A673 (cell line): ENCODE results near the gene PI4K2B.

ENCODE experiments used
- EZH2 ChIP-seq: fragments of 200-600 bp; sonication (generic); IDR thresholded peaks from 2 replicates; pipeline ENCODE4 v1.6.1; 2017; ENCODE audit warnings: borderline replicate concordance, low read depth, mild to moderate bottlenecking, mixed read lengths, antibody characterized with exemption, low read length; ENCODE audit not compliant: poor library complexity, severe bottlenecking
- TF ChIP-seq, protein P1 (sequence below): fragments of 300-800, 200-600 bp; sonication (generic); conservative IDR thresholded peaks from 2 replicates; pipeline ENCODE4 v1.5.1; 2017; ENCODE audit warnings: low read depth, mild to moderate bottlenecking, antibody characterized with exemption, low read length, moderate library complexity, mixed read lengths

- TF ChIP-seq, protein P1, sequence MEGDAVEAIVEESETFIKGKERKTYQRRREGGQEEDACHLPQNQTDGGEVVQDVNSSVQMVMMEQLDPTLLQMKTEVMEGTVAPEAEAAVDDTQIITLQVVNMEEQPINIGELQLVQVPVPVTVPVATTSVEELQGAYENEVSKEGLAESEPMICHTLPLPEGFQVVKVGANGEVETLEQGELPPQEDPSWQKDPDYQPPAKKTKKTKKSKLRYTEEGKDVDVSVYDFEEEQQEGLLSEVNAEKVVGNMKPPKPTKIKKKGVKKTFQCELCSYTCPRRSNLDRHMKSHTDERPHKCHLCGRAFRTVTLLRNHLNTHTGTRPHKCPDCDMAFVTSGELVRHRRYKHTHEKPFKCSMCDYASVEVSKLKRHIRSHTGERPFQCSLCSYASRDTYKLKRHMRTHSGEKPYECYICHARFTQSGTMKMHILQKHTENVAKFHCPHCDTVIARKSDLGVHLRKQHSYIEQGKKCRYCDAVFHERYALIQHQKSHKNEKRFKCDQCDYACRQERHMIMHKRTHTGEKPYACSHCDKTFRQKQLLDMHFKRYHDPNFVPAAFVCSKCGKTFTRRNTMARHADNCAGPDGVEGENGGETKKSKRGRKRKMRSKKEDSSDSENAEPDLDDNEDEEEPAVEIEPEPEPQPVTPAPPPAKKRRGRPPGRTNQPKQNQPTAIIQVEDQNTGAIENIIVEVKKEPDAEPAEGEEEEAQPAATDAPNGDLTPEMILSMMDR = no peak
- no peak for TF ChIP-seq EZH2
Observed at GRCh38 chr4:25207997-25208396, 25.8 kb upstream of the PI4K2B start.
